ENCODE data around the gene EFS. TPM values are rescaled to one million over a fixed set of nuclear protein-coding genes. Genes with fewer than 3 reads are reported as not detected.
A peak's percentile ranks its signal among the peaks of the same experiment; 100 is the strongest.

The EFS gene
- total RNA-seq, 4 donors from 2014 or later = 10.6 to 22.6 (median 14.6) TPM

DNA sequence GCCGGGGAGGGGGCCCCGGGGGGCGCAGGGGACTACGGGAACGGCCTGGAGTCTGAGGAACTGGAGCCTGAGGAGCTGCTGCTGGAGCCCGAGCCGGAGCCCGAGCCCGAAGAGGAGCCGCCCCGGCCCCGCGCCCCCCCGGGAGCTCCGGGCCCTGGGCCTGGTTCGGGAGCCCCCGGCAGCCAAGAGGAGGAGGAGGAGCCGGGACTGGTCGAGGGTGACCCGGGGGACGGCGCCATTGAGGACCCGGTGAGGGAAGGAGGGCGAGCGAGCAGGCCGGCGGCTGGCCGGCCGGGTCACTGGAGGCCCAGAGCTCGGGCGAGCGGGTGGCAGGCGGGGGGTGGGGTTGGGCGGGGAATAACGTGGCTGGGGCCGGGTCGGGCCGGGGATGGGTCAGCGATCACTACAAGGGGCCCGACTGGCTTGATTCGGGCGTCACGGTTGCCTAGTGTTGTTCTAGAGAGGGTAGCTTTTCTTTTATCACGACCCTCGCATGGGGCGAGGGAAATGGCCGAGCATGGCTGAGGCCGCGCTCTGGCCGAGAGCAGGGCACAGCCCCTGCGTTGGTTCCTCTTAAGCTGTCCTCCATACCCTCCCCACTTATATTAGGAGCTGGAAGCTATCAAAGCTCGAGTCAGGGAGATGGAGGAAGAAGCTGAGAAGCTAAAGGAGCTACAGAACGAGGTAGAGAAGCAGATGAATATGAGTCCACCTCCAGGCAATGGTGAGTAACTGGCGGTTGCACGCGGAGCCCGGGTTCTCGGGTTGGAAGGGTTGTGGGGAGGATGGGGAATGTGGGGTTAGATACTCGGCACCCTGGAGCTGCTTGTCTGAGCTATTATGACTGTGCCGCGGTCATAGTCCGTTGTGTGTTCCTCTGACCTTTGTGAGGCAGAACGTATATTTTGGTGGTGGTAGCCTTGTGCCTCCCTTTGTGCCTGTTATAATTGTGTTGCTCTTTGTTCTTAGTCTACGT, 43.1 kb downstream of the EFS start:
- TF ChIP-seq POLR2AphosphoS5 (IDR thresholded peaks at IDR 0.05) (no peak), CTCF (IDR thresholded peaks at IDR 0.05) (peak in 1 of 4 experiments; percentile 21)
- Histone ChIP-seq H3K27ac (peak overlapping the region; percentile 91 to 99 (median 98)), H3K4me1 (peaks cover 4 to 31% (median 11%) of the 10 kb centered on the region in 3 donors), H3K27me3 (no peaks in the 10 kb centered on the region), H3K4me3 (peak overlapping the region; percentile 90 to 98), H3K36me3 (peaks cover 4 to 37% of the 10 kb centered on the region in 2 donors), H3K9me3 (no peaks in the 10 kb centered on the region)
- WGBS, 2 donors (ENCODE audit: low coverage in 1 of 2) = 0 to 1% methylated on average over 14 to 24 of the region's 64 CpGs
- ATAC-seq = peak; percentile 2

- Histone ChIP-seq H3K9me3 (no peaks in the 10 kb centered on the region), H3K36me3 (peaks cover 4 to 38% of the 10 kb centered on the region in 2 donors), H3K4me1 (peaks cover 4 to 31% (median 11%) of the 10 kb centered on the region in 3 donors), H3K4me3 (peak within 1 kb of the TSS; percentile 90 to 98), H3K27ac (peak within 1 kb of the TSS; percentile 91 to 99 (median 98)), H3K27me3 (no peaks in the 10 kb centered on the region)
- peak; percentile 95 for ATAC-seq
- peak; percentile 6 to 64 for TF ChIP-seq POLR2A (IDR thresholded peaks at IDR 0.05)
- TF ChIP-seq POLR2AphosphoS5 (IDR thresholded peaks at IDR 0.05) = peak; percentile 86
- no peak for TF ChIP-seq EP300 (IDR thresholded peaks at IDR 0.05)
- 7 to 100% methylated on average over 1 to 15 of the region's 63 CpGs for WGBS, 2 donors (ENCODE audit: low coverage in 1 of 2)
These were observed 44.1 kb downstream of the EFS start, which contains the start of gene PABPN1 for GRCh38 chr14:23320584-23321571. Gene PABPN1, plus strand, starts transcription at chr14:23321457. Its CDS starts 13 bp downstream, at chr14:23321470.

GRCh38 chr14:23319746-23320583, 45.0 kb downstream of the EFS start:
- ATAC-seq = no peak
- TF ChIP-seq POLR2AphosphoS5 (IDR thresholded peaks at IDR 0.05) (no peak), EP300 (IDR thresholded peaks at IDR 0.05) (no peak), POLR2A (IDR thresholded peaks at IDR 0.05) (no peak), CTCF (IDR thresholded peaks at IDR 0.05) (no peak)
- Histone ChIP-seq H3K4me1 (peaks cover 4 to 31% (median 11%) of the 10 kb centered on the region in 3 donors), H3K27me3 (no peaks in the 10 kb centered on the region), H3K4me3 (peak overlapping the region; percentile 25 to 98), H3K9me3 (no peaks in the 10 kb centered on the region), H3K36me3 (peaks cover 4 to 29% of the 10 kb centered on the region in 2 donors), H3K27ac (peak overlapping the region; percentile 84 to 98 (median 94))
- WGBS, 2 donors (ENCODE audit: low coverage in 1 of 2) = 83 to 85% methylated on average over 11 to 12 of the region's 17 CpGs

- Histone ChIP-seq H3K9me3 (no peaks in the 10 kb centered on the region), H3K27me3 (no peaks in the 10 kb centered on the region), H3K27ac (no peak overlapping the region), H3K4me3 (no peak overlapping the region), H3K4me1 (peaks cover 0 to 9% (median 0%) of the 10 kb centered on the region in 3 donors), H3K36me3 (peaks cover 0 to 19% of the 10 kb centered on the region in 2 donors)
- ATAC-seq = no peak
- TF ChIP-seq EP300 (IDR thresholded peaks at IDR 0.05) (no peak), CTCF (IDR thresholded peaks at IDR 0.05) (no peak), POLR2A (IDR thresholded peaks at IDR 0.05) (no peak)
- WGBS, 2 donors (ENCODE audit: low coverage in 1 of 2) = 81 to 92% methylated on average over 5 of the region's 5 CpGs
These were observed 48.7 kb downstream of the EFS start for GRCh38 chr14:23316300-23316699.

Data from gastroesophageal sphincter (tissue), 4 donors.